HCT116 (cell line): Measurements from ENCODE around the gene FLNB. TPM values are rescaled to one million over a fixed set of nuclear protein-coding genes. Genes with fewer than 3 reads are reported as not detected.

ENCODE experiments used
- ATAC-seq: fragments of 200-7000 bp; cut with Tn5 transposase; 2 replicates; pipeline ENCODE4 v1.9.1; 2020; ENCODE audit warnings: mild to moderate bottlenecking, moderate library complexity
- BruUV-seq: library from RNA; stranded (reverse); fragments of 400-500 nt; replicated peaks from 2 replicates; lab custom pipeline; 2021; lab: Mats Ljungman, UMichigan
- CTCF ChIA-PET: fragments of 300-600 bp; sonication (Branson Sonifier 250); formaldehyde crosslinking; loops from one replicate; lab custom pipeline; 2021; ENCODE audit warnings: antibody characterized with exemption; lab: Charles Lee
- POLR2A ChIA-PET: fragments of 300-600, 350-600 bp; sonication (Branson Sonifier 250); formaldehyde crosslinking; loops from one replicate; lab custom pipeline; 2021; ENCODE audit warnings: antibody characterized with exemption; lab: Charles Lee
- RAD21 ChIA-PET, 2 experiments: fragments of 300-600 bp; sonication (Branson Sonifier 250); formaldehyde crosslinking; loops; one replicate each; lab custom pipeline; 2023; ENCODE audit warnings: low total read pairs in 2 of 2; ENCODE audit not compliant: uncharacterized antibody in 2 of 2, unreplicated experiment in 2 of 2, low non-redundant PET in 1 of 2; lab: Charles Lee
- DNase-seq: peaks from one replicate; pipeline ENCODE4 v3.0.0-alpha.2; 2010; ENCODE audit warnings: low read depth, low spot score
- H2AFZ ChIP-seq: fragments of 200-600 bp; shearing (Covaris generic), sonication (generic); 2 replicates; pipeline ENCODE4 v1.6.1; 2017; ENCODE audit warnings: low read depth, mixed run types, mixed read lengths, antibody characterized with exemption, low read length; ENCODE audit not compliant: poor library complexity, severe bottlenecking
- H3K27ac ChIP-seq: 2 replicates; pipeline ENCODE4 v1.5.1; 2012; ENCODE audit warnings: low read depth, low read length
- H3K27me3 ChIP-seq: fragments of 200-600 bp; sonication (generic); 2 replicates; pipeline ENCODE4 v1.6.1; 2016; ENCODE audit warnings: mixed run types, low read length, mixed read lengths; ENCODE audit not compliant: insufficient read depth
- H3K36me3 ChIP-seq, 2 experiments: fragments of 200-500 bp in 1 of 2; fragments of 200-600 bp in 1 of 2; sonication (Bioruptor generic) in 1 of 2; sonication (generic) in 1 of 2; 2 replicates each; pipeline versions ENCODE4 v1.5.1 to v1.6.1; 2014 to 2016; ENCODE audit warnings: low read length in 2 of 2, inconsistent platforms in 1 of 2, mixed read lengths in 1 of 2, mixed run types in 1 of 2; ENCODE audit not compliant: insufficient read depth in 2 of 2, control insufficient read depth in 1 of 2
- H3K4me1 ChIP-seq, 2 experiments: fragments of 200-600 bp in 1 of 2; sonication (generic) in 1 of 2; 2 replicates each; pipeline versions ENCODE4 v1.5.1 to v1.6.1; 2012 to 2017; ENCODE audit warnings: low read length in 2 of 2, inconsistent platforms in 1 of 2, mild to moderate bottlenecking in 1 of 2, mixed read lengths in 1 of 2, mixed run types in 1 of 2, moderate library complexity in 1 of 2; ENCODE audit not compliant: insufficient read depth in 2 of 2, control insufficient read depth in 1 of 2
- H3K4me2 ChIP-seq: fragments of 200-600 bp; sonication (generic); 2 replicates; pipeline ENCODE4 v1.6.1; 2017; ENCODE audit warnings: mixed run types, low read length, mixed read lengths
- H3K4me3 ChIP-seq, 2 experiments: fragments of 200-600 bp in 1 of 2; sonication (generic) in 1 of 2; replicated peaks in 1 of 2; 2 replicates each; pipeline ENCODE4 v1.5.1; 2011 to 2016; ENCODE audit warnings: low read length in 2 of 2, control low read depth in 1 of 2, low read depth in 1 of 2, mild to moderate bottlenecking in 1 of 2, mixed read lengths in 1 of 2, mixed run types in 1 of 2
- H3K79me2 ChIP-seq: fragments of 200-600 bp; sonication (generic); 2 replicates; pipeline ENCODE4 v1.6.1; 2017; ENCODE audit warnings: mild to moderate bottlenecking, mixed run types, low read length, moderate library complexity, mixed read lengths; ENCODE audit not compliant: insufficient read depth
- H3K9ac ChIP-seq: fragments of 200-600 bp; sonication (generic); 2 replicates; pipeline ENCODE4 v1.6.1; 2016; ENCODE audit warnings: low read length, mixed read lengths
- H3K9me2 ChIP-seq: fragments of 200-600 bp; sonication (generic), shearing (Covaris generic); 2 replicates; pipeline ENCODE4 v1.6.1; 2017; ENCODE audit warnings: mixed run types, mild to moderate bottlenecking, moderate library complexity; ENCODE audit not compliant: insufficient read depth
- H3K9me3 ChIP-seq, 2 experiments: fragments of 200-500 bp in 1 of 2; fragments of 200-600 bp in 1 of 2; sonication (Bioruptor generic) in 1 of 2; sonication (generic) in 1 of 2; 2 replicates each; pipeline ENCODE4 v1.6.1; 2014 to 2017; ENCODE audit warnings: low read length in 2 of 2, mixed read lengths in 2 of 2, inconsistent platforms in 1 of 2, low read depth in 1 of 2, mild to moderate bottlenecking in 1 of 2, mixed run types in 1 of 2, moderate library complexity in 1 of 2; ENCODE audit not compliant: control insufficient read depth in 1 of 2, insufficient read depth in 1 of 2
- H4K20me1 ChIP-seq: fragments of 200-600 bp; sonication (generic), shearing (Covaris generic); 2 replicates; pipeline ENCODE4 v1.6.1; 2017; ENCODE audit warnings: mixed run types, mild to moderate bottlenecking, moderate library complexity; ENCODE audit not compliant: insufficient read depth
- ATF3 ChIP-seq: IDR thresholded peaks from 2 replicates; pipeline ENCODE4 v1.6.1; 2012
- CBX3 ChIP-seq: IDR thresholded peaks from 2 replicates; pipeline ENCODE4 v1.6.1; 2012; ENCODE audit warnings: low read depth
- CEBPB ChIP-seq: IDR thresholded peaks from 2 replicates; pipeline ENCODE4 v1.6.1; 2012; ENCODE audit warnings: low read depth
- CTCF ChIP-seq, 3 experiments: fragments of 200-600 bp in 1 of 3; sonication (generic) in 1 of 3; IDR thresholded peaks in 2 of 3; conservative IDR thresholded peaks in 1 of 3; 2 replicates each; pipeline ENCODE4 v1.5.1; 2012 to 2017; ENCODE audit warnings: low read depth in 2 of 3, low read length in 2 of 3, antibody characterized with exemption in 1 of 3, borderline replicate concordance in 1 of 3, control low read depth in 1 of 3, mild to moderate bottlenecking in 1 of 3, mixed read lengths in 1 of 3, mixed run types in 1 of 3, moderate library complexity in 1 of 3; ENCODE audit not compliant: insufficient read depth in 1 of 3
- EGR1 ChIP-seq: IDR thresholded peaks from 2 replicates; pipeline ENCODE4 v1.6.1; 2012; ENCODE audit warnings: low read depth
- ELF1 ChIP-seq: IDR thresholded peaks from 2 replicates; pipeline ENCODE4 v1.6.1; 2012; ENCODE audit warnings: low read depth, borderline replicate concordance
- EZH2 ChIP-seq: fragments of 200-600 bp; sonication (generic); IDR thresholded peaks from 2 replicates; pipeline ENCODE4 v1.6.1; 2017; ENCODE audit warnings: antibody characterized with exemption, mixed run types
- FOSL1 ChIP-seq: IDR thresholded peaks from 2 replicates; pipeline ENCODE4 v1.6.1; 2012; ENCODE audit warnings: low read depth
- POLR2A ChIP-seq: IDR thresholded peaks from 2 replicates; pipeline ENCODE4 v1.7.0; 2011; ENCODE audit warnings: borderline replicate concordance; ENCODE audit not compliant: insufficient read depth, insufficient read length; ENCODE audit errors: extremely low read depth
- REST ChIP-seq: IDR thresholded peaks from 2 replicates; pipeline ENCODE4 v1.6.1; 2012; ENCODE audit warnings: low read depth
- SIN3A ChIP-seq: IDR thresholded peaks from 2 replicates; pipeline ENCODE4 v1.6.1; 2012; ENCODE audit warnings: low read depth
- SP1 ChIP-seq: IDR thresholded peaks from 2 replicates; pipeline ENCODE4 v1.6.1; 2012; ENCODE audit warnings: low read depth
- TCF7L2 ChIP-seq: IDR thresholded peaks from 2 replicates; pipeline ENCODE4 v1.7.0; 2011; ENCODE audit warnings: borderline replicate concordance, inconsistent platforms; ENCODE audit not compliant: insufficient read depth, insufficient read length; ENCODE audit errors: extremely low read depth
- YY1 ChIP-seq: IDR thresholded peaks from 2 replicates; pipeline ENCODE4 v1.6.1; 2011; ENCODE audit warnings: low read length, low read depth, moderate library complexity, mild to moderate bottlenecking; ENCODE audit not compliant: insufficient replicate concordance; ENCODE audit errors: extremely low read depth
- ZBTB33 ChIP-seq: IDR thresholded peaks from 2 replicates; pipeline ENCODE4 v1.6.1; 2011; ENCODE audit warnings: mild to moderate bottlenecking, low read length, moderate library complexity; ENCODE audit not compliant: insufficient replicate concordance; ENCODE audit errors: extremely low read depth
- ZNF274 ChIP-seq: fragments of 200-500 bp; sonication (Bioruptor generic); IDR thresholded peaks from 2 replicates; pipeline ENCODE4 v1.6.1; 2014; ENCODE audit warnings: mild to moderate bottlenecking, low read depth, low read length, inconsistent platforms
- intact Hi-C: fragments of 100-400 bp; cut with micrococcal nuclease; formaldehyde crosslinking; loops from 2 replicates; pipeline ENCODE4 v1.10.0; 2022
- total RNA-seq: library from RNA; stranded (reverse); gene quantifications from one replicate; pipeline ENCODE4 v1.2.1, GENCODE V29; 2021; ENCODE audit not compliant: unreplicated experiment
- TF ChIP-seq, protein P1 (sequence below): IDR thresholded peaks from 2 replicates; pipeline ENCODE4 v1.6.1; 2012

FLNB gene
- total RNA-seq, 1 experiment from 2014 or later, result 116 TPM

DNA sequence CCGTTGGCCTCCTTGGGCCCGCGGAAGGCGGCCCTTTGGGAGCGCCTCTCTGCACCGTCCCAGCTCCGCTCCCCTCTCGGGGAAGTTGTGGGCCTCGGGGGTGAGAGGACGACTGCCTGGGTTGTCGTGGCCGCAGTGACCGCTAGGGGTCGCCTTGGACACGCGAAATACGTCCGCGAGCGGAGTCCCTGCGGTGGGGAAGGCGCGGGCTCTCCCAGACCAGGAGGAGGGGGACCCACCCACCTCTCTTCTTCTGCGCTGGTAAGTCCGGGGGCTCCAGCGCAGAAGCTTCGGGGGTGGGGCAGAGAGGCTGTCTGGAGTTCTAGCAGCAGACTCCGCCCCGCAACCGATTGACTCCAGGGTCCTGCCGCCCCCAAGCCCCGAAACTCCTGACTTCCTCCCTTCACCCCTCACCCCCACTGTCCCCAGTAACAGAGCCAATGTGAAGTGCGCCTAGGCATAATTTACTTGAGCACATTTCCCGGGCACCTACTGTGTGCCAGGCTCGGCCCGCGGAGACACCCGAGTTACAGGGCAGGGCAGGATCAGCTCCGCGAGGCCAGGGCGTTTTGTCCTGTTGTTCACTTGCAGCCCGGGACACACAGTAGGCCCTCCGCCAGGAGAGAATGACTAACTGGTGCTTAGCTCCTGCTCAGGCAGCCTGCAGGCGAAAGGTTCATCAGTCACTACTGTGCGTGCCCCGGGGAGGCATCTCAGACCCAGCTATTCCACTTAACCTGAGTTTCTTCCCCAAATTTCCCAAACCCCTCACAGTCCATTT is 169.7 kb downstream of the FLNB start:
- no peak overlapping the region; the same call in 1 of the 2 replicates for H3K27ac ChIP-seq
- CTCF ChIA-PET, result interaction anchor here (0.7 to 3.8 kb wide), 12 partner anchors 8 to 356 kb away, joined by 3 to 31 read pairs (median 6); partner anchors contain the start of genes HTD2 and RPP14
- no peaks in the 10 kb centered on the region for H3K27me3 ChIP-seq
- ATAC-seq (peak; percentile 89), DNase-seq (peak; percentile 51)
- no peaks in the 10 kb centered on the region for H4K20me1 ChIP-seq
- no TSS peak for BruUV-seq
- peak overlapping the region; percentile 54 for H2AFZ ChIP-seq
- H3K36me3 ChIP-seq, result no peaks in the 10 kb centered on the region
- RAD21 ChIA-PET, result interaction anchor here (0.6 to 1.3 kb wide), 7 partner anchors 8 to 216 kb away, joined by 3 to 6 read pairs (median 3); partner anchors contain the start of genes FLNB (in 1 of the 2), HTD2 (in 1 of the 2) and RPP14 (in 1 of the 2)
- H3K4me2 ChIP-seq, result peak overlapping the region; percentile 83
- H3K9ac ChIP-seq, result peak overlapping the region; percentile 48
- POLR2A ChIA-PET, result interaction anchor here (1.0 to 1.1 kb wide), 2 partner anchors 128 to 170 kb away, joined by 3 to 4 read pairs; partner anchors contain the start of genes FLNB, HTD2 and RPP14
- H3K9me3 ChIP-seq, result no peaks in the 10 kb centered on the region
- intact Hi-C loops, result loop anchor here (1.0 kb wide), 1 partner anchor 170 kb away; the partner anchor contains the start of gene FLNB
- H3K9me2 ChIP-seq, result no peaks in the 10 kb centered on the region
- H3K4me3 ChIP-seq, result peak overlapping the region; percentile 43 to 51
- H3K4me1 ChIP-seq, result peaks cover 19 to 51% of the 10 kb centered on the region in 2 experiments; a peak in 3 of 4 replicates
- H3K79me2 ChIP-seq, result no peaks in the 10 kb centered on the region
- TF ChIP-seq CTCF (IDR thresholded peaks at IDR 0.05 in 2 of 3, conservative IDR thresholded peaks at IDR 0.05 in 1 of 3; ENCODE audit: borderline replicate concordance in 1 of 3, insufficient read depth in 1 of 3, low read depth in 2 of 3, low read length in 2 of 3), result peak; percentile 76 to 87 (median 87)
- TF ChIP-seq CBX3, result no peak
- no peak for TF ChIP-seq POLR2A
- TF ChIP-seq FOSL1, result no peak
- TF ChIP-seq YY1, result peak; percentile 30
- no peak for TF ChIP-seq ZBTB33
- no peak for TF ChIP-seq REST
- no peak for TF ChIP-seq EZH2
- no peak for TF ChIP-seq SIN3A
- TF ChIP-seq ZNF274, result no peak
- no peak for TF ChIP-seq TCF7L2
- TF ChIP-seq CEBPB, result no peak
- TF ChIP-seq, protein P1, sequence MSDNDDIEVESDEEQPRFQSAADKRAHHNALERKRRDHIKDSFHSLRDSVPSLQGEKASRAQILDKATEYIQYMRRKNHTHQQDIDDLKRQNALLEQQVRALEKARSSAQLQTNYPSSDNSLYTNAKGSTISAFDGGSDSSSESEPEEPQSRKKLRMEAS, result no peak
- no peak for TF ChIP-seq SP1
- no peak for TF ChIP-seq EGR1
- no peak for TF ChIP-seq ATF3
- no peak for TF ChIP-seq ELF1
